GM18502 (cell line): ENCODE results near the gene CD3D.
"Not testable (repeated sequence)": the region's sequence is repeated elsewhere in the genome, so short reads cannot be mapped to it uniquely, and the experiment has no call there.

Experiments
- ATAC-seq: cut with Tn5 transposase; IDR thresholded peaks from one replicate; pipeline ENCODE4 v1.9.1; 2021; ENCODE audit warnings: mild to moderate bottlenecking; ENCODE audit not compliant: unreplicated experiment, poor library complexity

Gene CD3D

GRCh38 chr11:118340449-118340848 lies 2.1 kb downstream of the CD3D start:
- ATAC-seq, result no peak

GRCh38 chr11:118339281-118339961 lies 3.1 kb downstream of the CD3D start:
- no peak for ATAC-seq

- ATAC-seq, result no peak
Measured at GRCh38 chr11:118338637-118339061, 3.9 kb downstream of the CD3D start.

- no peak for ATAC-seq
Measured at GRCh38 chr11:118334745-118335144, 7.8 kb downstream of the CD3D start.

- ATAC-seq, result no peak
Measured at GRCh38 chr11:118328745-118329144, 13.8 kb downstream of the CD3D start.

GRCh38 chr11:118325283-118325682 lies 17.2 kb downstream of the CD3D start:
- no peak for ATAC-seq

GRCh38 chr11:118322721-118323120 lies 19.8 kb downstream of the CD3D start:
- no peak for ATAC-seq

GRCh38 chr11:118321386-118322082 lies 21.0 kb downstream of the CD3D start:
- ATAC-seq, result no peak

- no peak for ATAC-seq
Measured at GRCh38 chr11:118320515-118320914, 22.0 kb downstream of the CD3D start.

GRCh38 chr11:118319337-118319707 lies 23.2 kb downstream of the CD3D start:
- no peak for ATAC-seq

GRCh38 chr11:118318581-118319336 lies 23.7 kb downstream of the CD3D start:
- no peak for ATAC-seq

- ATAC-seq, result no peak
Measured at GRCh38 chr11:118318124-118318523, 24.4 kb downstream of the CD3D start.

GRCh38 chr11:118314988-118315411 lies 27.5 kb downstream of the CD3D start:
- ATAC-seq, result no peak

GRCh38 chr11:118313242-118313641 lies 29.3 kb downstream of the CD3D start:
- ATAC-seq, result no peak

- ATAC-seq, result no peak
Measured at GRCh38 chr11:118312328-118312727, 30.2 kb downstream of the CD3D start.

GRCh38 chr11:118311518-118311917 lies 31.0 kb downstream of the CD3D start:
- ATAC-seq, result no peak

- no peak for ATAC-seq
Measured at GRCh38 chr11:118310781-118311485, 31.6 kb downstream of the CD3D start.

- no peak for ATAC-seq
Measured at GRCh38 chr11:118310271-118310670, 32.2 kb downstream of the CD3D start.

- not testable (repeated sequence) for ATAC-seq
Measured at GRCh38 chr11:118308995-118309528, 33.4 kb downstream of the CD3D start.

GRCh38 chr11:118306556-118306955 lies 35.9 kb downstream of the CD3D start:
- ATAC-seq, result no peak
